AG04450 (cell line): ENCODE measurements around the gene MEG3. TPM values are rescaled to one million over a fixed set of nuclear protein-coding genes. Genes with fewer than 3 reads are reported as not detected.

Source experiments
- CTCF ChIA-PET: fragments of 300-600, 350-600 bp; formaldehyde crosslinking; extraction: SDS; loops from one replicate; lab custom pipeline; 2022; ENCODE audit warnings: antibody characterized with exemption, inconsistent platforms; lab: Charles Lee
- POLR2A ChIA-PET: fragments of 350-600 bp; formaldehyde crosslinking; extraction: SDS; loops from one replicate; lab custom pipeline; 2021; ENCODE audit warnings: antibody characterized with exemption, inconsistent platforms; lab: Yijun Ruan, JAX
- DNase-seq: peaks from one replicate; pipeline ENCODE4 v3.0.0-alpha.2; 2011; ENCODE audit warnings: low read depth, low spot score
- H3K27ac ChIP-seq: one replicate; pipeline ENCODE4 v1.5.1; 2012; ENCODE audit warnings: low read depth, low read length, control low read depth
- H3K27me3 ChIP-seq: one replicate; pipeline ENCODE4 v1.6.0; 2012; ENCODE audit warnings: low read length; ENCODE audit not compliant: control insufficient read depth, insufficient read depth
- H3K4me3 ChIP-seq: 2 replicates; pipeline ENCODE4 v1.5.1; 2011; ENCODE audit warnings: mild to moderate bottlenecking, low read depth, low read length, control low read depth
- H3K9me3 ChIP-seq: 2 replicates; pipeline ENCODE4 v1.5.1; 2012; ENCODE audit warnings: low read length; ENCODE audit not compliant: control insufficient read depth, insufficient read depth
- polyA plus RNA-seq: library from polyadenylated mRNA; depleted of rRNA; stranded (reverse); fragments of >200 nt; gene quantifications from 2 replicates; pipeline ENCODE4 v1.2.3, GENCODE V29; 2011
- TF ChIP-seq, protein P1 (sequence below): IDR thresholded peaks from 2 replicates; pipeline ENCODE4 v1.5.1; 2011; ENCODE audit warnings: low read depth, low read length, control low read depth, inconsistent platforms

Gene MEG3
- polyA plus RNA-seq, 1 experiment: 310 TPM

DNA sequence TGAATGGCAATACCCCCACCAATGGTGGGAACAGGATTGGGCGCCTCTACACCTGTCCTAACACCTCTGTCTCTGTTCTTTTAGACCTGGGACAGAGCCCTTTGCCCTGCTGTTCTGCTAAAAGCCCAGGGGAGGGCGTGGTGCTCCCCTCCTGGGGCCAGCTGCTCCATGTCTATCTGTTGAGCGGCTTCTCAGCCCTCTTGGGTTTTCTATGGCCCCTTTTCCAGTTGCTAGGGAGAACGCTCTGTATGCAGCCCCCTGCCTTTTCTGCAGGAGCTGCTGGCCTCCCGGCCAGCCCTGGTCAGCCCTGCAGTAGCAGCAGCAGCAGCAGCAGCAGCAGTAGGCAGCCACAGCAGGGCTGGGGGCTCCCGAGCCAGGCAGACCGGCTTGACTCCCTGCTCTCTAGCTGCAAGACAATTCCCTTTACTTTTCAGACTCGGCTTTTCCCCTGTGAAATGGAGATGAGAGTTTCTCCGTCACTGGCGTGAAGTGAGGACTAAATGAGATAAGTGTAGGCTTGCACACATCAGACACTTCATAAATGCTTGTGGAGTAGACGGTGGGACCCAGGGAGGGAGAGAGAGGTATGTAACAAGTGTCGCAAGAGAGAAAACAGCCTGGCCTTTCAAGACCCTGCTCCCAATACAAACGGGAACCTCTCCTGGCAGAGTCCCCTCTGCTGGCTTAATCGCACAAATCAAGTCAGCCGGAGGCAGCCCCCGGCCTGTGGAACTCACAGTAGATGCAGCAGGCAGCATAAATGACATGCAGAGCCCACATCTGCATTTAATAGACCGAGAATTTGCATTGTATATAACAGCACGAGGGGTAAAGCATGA, 76.6 kb downstream of the MEG3 start:
- ChIA-PET CTCF (interaction anchor here (1.4 kb wide), 1 partner anchor 725 kb away, joined by 3 read pairs; no protein-coding TSS in a partner anchor), POLR2A (no interaction called here)
- DNase-seq: no peak
- no peak overlapping the region for H3K27ac ChIP-seq
- TF ChIP-seq, protein P1, sequence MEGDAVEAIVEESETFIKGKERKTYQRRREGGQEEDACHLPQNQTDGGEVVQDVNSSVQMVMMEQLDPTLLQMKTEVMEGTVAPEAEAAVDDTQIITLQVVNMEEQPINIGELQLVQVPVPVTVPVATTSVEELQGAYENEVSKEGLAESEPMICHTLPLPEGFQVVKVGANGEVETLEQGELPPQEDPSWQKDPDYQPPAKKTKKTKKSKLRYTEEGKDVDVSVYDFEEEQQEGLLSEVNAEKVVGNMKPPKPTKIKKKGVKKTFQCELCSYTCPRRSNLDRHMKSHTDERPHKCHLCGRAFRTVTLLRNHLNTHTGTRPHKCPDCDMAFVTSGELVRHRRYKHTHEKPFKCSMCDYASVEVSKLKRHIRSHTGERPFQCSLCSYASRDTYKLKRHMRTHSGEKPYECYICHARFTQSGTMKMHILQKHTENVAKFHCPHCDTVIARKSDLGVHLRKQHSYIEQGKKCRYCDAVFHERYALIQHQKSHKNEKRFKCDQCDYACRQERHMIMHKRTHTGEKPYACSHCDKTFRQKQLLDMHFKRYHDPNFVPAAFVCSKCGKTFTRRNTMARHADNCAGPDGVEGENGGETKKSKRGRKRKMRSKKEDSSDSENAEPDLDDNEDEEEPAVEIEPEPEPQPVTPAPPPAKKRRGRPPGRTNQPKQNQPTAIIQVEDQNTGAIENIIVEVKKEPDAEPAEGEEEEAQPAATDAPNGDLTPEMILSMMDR: peak; percentile 24; the same call in 1 of the 2 replicates
- no peak overlapping the region for H3K4me3 ChIP-seq
- peaks cover 8% of the 10 kb centered on the region; the same call in 1 of the 2 replicates for H3K9me3 ChIP-seq
- H3K27me3 ChIP-seq: peaks cover 22% of the 10 kb centered on the region

DNA sequence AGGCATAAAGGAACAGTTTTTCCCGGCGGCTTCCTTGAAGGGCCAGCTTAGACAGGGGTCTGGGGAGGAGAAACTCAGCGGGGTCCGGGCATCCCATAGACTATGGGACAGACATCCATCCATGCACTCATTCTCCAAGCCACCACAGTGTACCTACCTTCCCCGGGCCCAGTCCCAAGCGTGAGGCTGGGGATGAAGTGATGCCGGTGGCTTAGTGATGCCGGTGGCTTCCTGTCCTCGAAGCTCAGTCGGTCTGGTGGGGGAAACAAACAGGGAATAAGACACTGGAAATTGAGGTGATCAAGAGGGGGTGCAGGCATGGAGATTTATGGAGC, 77.2 kb downstream of the MEG3 start:
- Histone ChIP-seq H3K9me3 (peaks cover 8% of the 10 kb centered on the region; the same call in 1 of the 2 replicates), H3K27me3 (peaks cover 22% of the 10 kb centered on the region), H3K27ac (no peak overlapping the region), H3K4me3 (no peak overlapping the region)
- TF ChIP-seq, protein P1: no peak
- DNase-seq: no peak
- CTCF ChIA-PET: no interaction called here
- POLR2A ChIA-PET: no interaction called here

DNA sequence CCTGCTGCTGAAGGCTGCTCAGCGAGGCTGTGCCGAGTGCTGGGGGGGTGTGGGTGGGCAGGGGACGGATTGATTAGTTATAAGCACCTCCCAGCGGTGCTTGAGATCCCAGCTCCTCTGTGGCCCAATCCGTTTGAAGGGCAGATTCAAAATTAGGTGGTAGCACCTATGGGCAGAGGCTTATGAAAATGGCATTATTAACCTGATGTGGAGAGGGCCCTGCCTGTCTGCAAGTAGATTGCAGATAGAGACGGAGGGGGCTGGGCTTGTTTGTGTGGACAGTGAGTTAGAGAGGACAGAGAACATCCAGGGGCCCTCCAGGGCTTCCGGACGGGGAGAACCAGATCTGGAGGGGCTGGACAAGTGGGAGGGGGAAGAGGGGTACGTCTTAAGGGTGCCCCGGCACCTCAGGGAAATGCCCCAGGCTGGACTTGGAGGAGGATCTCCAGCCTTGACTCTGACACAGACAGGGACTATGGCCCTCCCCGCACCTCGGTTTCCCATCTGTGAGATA, 77.8 kb downstream of the MEG3 start, which contains the start of gene RTL1:
Gene RTL1, minus strand, starts transcription at position 51 of the 514 bp plus-strand sequence. CDS start 18,934 bp downstream, outside the sequence.
- Histone ChIP-seq H3K4me3 (no peak within 1 kb of the TSS), H3K9me3 (peaks cover 8% of the 10 kb centered on the region; the same call in 1 of the 2 replicates), H3K27ac (no peak within 1 kb of the TSS), H3K27me3 (peaks cover 22% of the 10 kb centered on the region)
- TF ChIP-seq, protein P1: no peak
- ChIA-PET POLR2A (no interaction called here), CTCF (no interaction called here)
- DNase-seq: no peak

DNA sequence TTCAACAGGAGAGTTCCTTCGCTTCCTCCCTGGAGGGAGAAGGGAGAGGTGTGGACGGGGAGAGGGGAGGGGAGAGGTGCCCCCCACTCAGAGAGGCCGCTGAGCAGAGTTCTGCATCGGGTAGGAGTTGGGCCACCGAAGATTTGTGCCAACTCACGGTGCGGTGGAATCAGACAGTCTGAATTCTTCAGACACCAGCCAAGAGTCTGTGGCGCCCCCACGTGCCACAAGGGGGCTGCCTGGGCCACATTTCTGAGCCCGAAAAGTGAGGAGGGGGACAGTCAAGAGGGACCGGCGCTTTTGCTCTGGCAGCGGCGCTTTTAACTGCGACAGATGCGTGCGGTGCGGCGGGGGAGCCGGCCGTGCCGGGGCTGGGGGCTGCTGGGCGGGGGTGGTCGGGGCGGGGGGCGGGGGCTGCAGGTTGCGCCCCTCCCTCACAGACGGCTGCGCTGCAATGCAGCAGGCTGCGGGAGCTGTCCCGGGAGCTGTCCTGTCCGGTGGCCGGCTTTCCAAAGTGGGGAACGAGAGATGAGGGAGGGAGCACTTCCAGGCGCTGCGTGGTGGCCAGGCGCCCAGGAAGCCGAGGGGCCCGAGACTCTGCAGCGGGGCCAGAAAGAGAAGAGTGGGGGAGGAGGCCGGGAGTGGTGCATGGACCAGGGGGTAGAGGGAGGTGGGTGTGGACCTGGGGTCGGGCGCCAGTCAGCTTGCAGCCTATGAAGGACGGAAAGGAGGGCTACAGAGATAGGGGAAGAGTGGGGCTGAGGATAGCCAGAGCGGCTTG, 78.6 kb downstream of the MEG3 start:
- Histone ChIP-seq H3K27ac (no peak overlapping the region), H3K27me3 (peaks cover 17% of the 10 kb centered on the region), H3K4me3 (no peak overlapping the region), H3K9me3 (peaks cover 8% of the 10 kb centered on the region; the same call in 1 of the 2 replicates)
- ChIA-PET POLR2A (no interaction called here), CTCF (no interaction called here)
- TF ChIP-seq, protein P1: peak; percentile 40
- DNase-seq: no peak
